Gastroesophageal sphincter (tissue), 3 donors: Measurements from ENCODE around the gene PTBP1.

Experiments used
- CTCF ChIP-seq, 4 experiments: fragments of 200-600 bp in 2 of 4; fragments of 450-650 bp in 2 of 4; sonication (generic) in 1 of 4; IDR thresholded peaks; one replicate each; pipeline ENCODE4 v1.5.1; 2017 to 2019; ENCODE audit warnings: antibody characterized with exemption in 4 of 4, mild to moderate bottlenecking in 2 of 4, moderate library complexity in 2 of 4
- POLR2A ChIP-seq, 2 donors: fragments of 450-650 bp; IDR thresholded peaks; one replicate each; pipeline ENCODE4 v1.6.1; 2017; ENCODE audit warnings: antibody characterized with exemption in 2 of 2, mild to moderate bottlenecking in 2 of 2, moderate library complexity in 1 of 2

- TF ChIP-seq CTCF (IDR thresholded peaks at IDR 0.05) (no peak), POLR2A (IDR thresholded peaks at IDR 0.05) (no peak)
These were observed 8.6 kb upstream of the PTBP1 start for GRCh38 chr19:788686-788982.
